C4-2B (cell line): ENCODE data around the gene ZDHHC18.

Source experiments
- H3K27ac ChIP-seq: fragments of 450-650 bp; 2 replicates; pipeline ENCODE4 v1.5.1; 2017
- ZFX ChIP-seq: fragments of 450-650 bp; IDR thresholded peaks from 2 replicates; pipeline ENCODE4 v1.6.1; 2017
- TF ChIP-seq, protein P1 (sequence below): fragments of 450-650 bp; conservative IDR thresholded peaks from 2 replicates; pipeline ENCODE4 v1.5.1; 2017; ENCODE audit warnings: mild to moderate bottlenecking

The ZDHHC18 gene

GRCh38 chr1:26788836-26789611 is 37.5 kb upstream of the ZDHHC18 start:
- H3K27ac ChIP-seq = peak overlapping the region; percentile 91
- TF ChIP-seq, protein P1, sequence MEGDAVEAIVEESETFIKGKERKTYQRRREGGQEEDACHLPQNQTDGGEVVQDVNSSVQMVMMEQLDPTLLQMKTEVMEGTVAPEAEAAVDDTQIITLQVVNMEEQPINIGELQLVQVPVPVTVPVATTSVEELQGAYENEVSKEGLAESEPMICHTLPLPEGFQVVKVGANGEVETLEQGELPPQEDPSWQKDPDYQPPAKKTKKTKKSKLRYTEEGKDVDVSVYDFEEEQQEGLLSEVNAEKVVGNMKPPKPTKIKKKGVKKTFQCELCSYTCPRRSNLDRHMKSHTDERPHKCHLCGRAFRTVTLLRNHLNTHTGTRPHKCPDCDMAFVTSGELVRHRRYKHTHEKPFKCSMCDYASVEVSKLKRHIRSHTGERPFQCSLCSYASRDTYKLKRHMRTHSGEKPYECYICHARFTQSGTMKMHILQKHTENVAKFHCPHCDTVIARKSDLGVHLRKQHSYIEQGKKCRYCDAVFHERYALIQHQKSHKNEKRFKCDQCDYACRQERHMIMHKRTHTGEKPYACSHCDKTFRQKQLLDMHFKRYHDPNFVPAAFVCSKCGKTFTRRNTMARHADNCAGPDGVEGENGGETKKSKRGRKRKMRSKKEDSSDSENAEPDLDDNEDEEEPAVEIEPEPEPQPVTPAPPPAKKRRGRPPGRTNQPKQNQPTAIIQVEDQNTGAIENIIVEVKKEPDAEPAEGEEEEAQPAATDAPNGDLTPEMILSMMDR = peak; percentile 98
- TF ChIP-seq ZFX = no peak

DNA sequence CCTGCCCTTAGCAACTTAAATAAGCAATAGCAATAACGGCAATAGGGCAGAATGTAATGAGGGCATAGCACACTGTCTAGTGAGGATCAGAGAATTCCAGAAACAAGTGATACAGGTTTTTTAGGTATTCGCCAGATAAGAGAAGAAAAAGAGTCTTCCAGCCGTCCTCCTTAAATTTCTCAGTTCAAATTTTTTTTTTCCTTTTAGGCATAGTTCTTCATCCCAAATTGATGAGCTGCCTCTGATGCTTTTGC is 36.9 kb upstream of the ZDHHC18 start:
- TF ChIP-seq, protein P1 = no peak
- TF ChIP-seq ZFX = no peak
- no peak overlapping the region for H3K27ac ChIP-seq

- H3K27ac ChIP-seq = no peak overlapping the region
- TF ChIP-seq, protein P1 = no peak
- no peak for TF ChIP-seq ZFX
Measured at GRCh38 chr1:26789931-26790330, 36.6 kb upstream of the ZDHHC18 start.

DNA sequence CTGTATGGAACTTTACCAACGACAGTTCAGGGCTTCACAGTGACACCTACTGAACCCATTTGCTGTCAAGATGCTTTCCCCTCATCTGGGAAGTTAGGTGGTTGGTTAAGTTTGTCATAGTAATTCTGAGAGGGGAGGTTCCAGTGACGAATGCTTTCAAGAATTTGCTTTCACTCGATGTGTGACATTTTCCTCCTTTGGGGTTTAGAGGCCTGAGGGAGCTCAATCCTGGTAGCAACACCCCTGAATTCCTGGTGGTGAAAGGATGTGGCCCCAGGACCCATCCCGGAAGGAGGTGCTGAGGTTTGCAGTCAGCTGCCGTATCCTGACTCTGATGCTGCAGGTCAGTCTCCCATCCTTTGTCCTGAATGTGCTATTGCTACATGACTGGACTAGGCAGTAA is 35.9 kb upstream of the ZDHHC18 start:
- TF ChIP-seq ZFX = no peak
- TF ChIP-seq, protein P1 = no peak
- no peak overlapping the region for H3K27ac ChIP-seq

- H3K27ac ChIP-seq = no peak overlapping the region
- TF ChIP-seq ZFX = no peak
- TF ChIP-seq, protein P1 = no peak
Measured at GRCh38 chr1:26791148-26791547, 35.3 kb upstream of the ZDHHC18 start.

DNA sequence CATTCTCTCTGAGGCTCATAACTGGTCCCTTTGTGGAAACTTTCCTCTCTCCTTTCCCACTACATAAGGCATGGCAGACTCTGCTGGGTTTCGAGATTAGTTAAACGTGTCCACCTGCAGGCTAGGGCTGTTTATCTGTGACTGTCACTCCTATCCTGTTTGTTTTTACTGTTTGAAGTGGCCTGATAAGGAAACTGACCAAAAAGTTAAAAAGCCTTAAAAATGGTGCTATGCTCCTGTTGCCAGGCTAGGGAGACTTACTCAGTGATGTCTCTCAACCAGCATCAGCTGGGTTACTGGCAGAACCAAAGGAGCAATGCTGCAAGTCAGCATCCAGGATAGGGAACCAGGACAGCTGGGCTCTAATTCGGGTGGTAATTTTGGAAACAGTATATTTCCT is 34.9 kb upstream of the ZDHHC18 start:
- TF ChIP-seq, protein P1 = no peak
- no peak for TF ChIP-seq ZFX
- no peak overlapping the region for H3K27ac ChIP-seq

DNA sequence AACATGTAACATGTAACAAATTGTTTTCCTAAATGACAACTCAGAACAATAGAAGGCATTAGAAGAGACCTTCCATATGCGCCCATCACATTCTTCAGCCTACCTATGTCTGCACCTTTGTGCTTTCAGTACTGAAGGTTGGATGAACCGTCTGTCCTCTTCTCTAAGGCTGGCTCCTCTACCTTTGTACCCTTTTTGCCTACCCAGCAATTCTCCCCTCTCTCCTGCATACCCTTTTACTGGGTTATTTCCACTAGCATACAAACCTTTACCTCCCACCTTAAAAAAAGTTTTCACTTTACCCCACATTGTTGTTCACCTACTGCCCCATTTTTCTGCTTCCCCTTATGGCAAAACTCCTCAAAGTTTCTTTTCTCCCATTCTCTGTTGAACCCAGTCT is 33.6 kb upstream of the ZDHHC18 start:
- TF ChIP-seq, protein P1 = no peak
- no peak for TF ChIP-seq ZFX

More for the DNA sequence above, 33.6 kb upstream of the ZDHHC18 start:
- H3K27ac ChIP-seq = no peak overlapping the region
